Ishikawa (cell line): ENCODE data around the gene SLC6A18.

Experiments used
- CEBPB ChIP-seq: IDR thresholded peaks from 2 replicates; pipeline ENCODE4 v1.6.1; 2012
- CREB1 ChIP-seq: IDR thresholded peaks from 2 replicates; pipeline ENCODE4 v1.6.1; 2012; ENCODE audit warnings: low read depth
- EGR1 ChIP-seq: IDR thresholded peaks from 2 replicates; pipeline ENCODE4 v1.6.1; 2012
- EP300 ChIP-seq: IDR thresholded peaks from 2 replicates; pipeline ENCODE4 v1.6.1; 2012; ENCODE audit warnings: borderline replicate concordance
- FOXM1 ChIP-seq: IDR thresholded peaks from 2 replicates; pipeline ENCODE4 v1.6.1; 2012; ENCODE audit warnings: low read depth, borderline replicate concordance
- NFIC ChIP-seq: IDR thresholded peaks from 2 replicates; pipeline ENCODE4 v1.6.1; 2012
- RAD21 ChIP-seq: IDR thresholded peaks from 2 replicates; pipeline ENCODE4 v1.6.1; 2012; ENCODE audit warnings: low read depth
- TAF1 ChIP-seq: IDR thresholded peaks from 2 replicates; pipeline ENCODE4 v1.6.1; 2012; ENCODE audit warnings: low read depth, mild to moderate bottlenecking
- TCF12 ChIP-seq: IDR thresholded peaks from 2 replicates; pipeline ENCODE4 v1.6.1; 2012; ENCODE audit warnings: low read depth
- TEAD4 ChIP-seq: IDR thresholded peaks from 2 replicates; pipeline ENCODE4 v1.6.1; 2012
- YY1 ChIP-seq: IDR thresholded peaks from 2 replicates; pipeline ENCODE4 v1.6.1; 2012; ENCODE audit warnings: low read depth
- ZBTB7A ChIP-seq: IDR thresholded peaks from 2 replicates; pipeline ENCODE4 v1.6.1; 2012; ENCODE audit warnings: low read depth
- TF ChIP-seq, protein P1 (sequence below): IDR thresholded peaks from 2 replicates; pipeline ENCODE4 v1.6.1; 2012
- TF ChIP-seq, protein P2 (sequence below): IDR thresholded peaks from 2 replicates; pipeline ENCODE4 v1.6.1; 2012
- TF ChIP-seq, protein P3 (sequence below): IDR thresholded peaks from 2 replicates; pipeline ENCODE4 v1.6.1; 2012; ENCODE audit warnings: low read depth, mild to moderate bottlenecking

The SLC6A18 gene

DNA sequence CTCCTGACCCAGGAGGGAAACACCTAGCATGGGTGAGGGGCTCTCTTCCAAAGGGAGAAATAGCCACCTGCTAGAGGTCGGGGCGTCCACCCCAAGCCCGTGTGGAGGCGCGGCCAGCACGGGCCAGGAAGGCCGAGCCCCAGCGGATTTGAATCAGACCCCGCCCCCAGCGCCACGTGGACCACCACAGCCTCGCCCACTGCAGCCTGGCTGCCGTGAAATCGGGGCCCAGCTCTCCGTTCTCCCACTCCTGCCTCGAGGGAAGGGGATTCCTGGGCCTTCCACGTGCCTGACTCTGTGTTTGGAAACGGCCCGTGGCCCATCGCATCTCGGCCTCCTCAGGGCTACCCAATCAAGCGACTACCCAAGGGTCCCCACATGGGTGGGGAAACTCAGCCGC lies 31.6 kb downstream of the SLC6A18 start:
- TF ChIP-seq, protein P1, sequence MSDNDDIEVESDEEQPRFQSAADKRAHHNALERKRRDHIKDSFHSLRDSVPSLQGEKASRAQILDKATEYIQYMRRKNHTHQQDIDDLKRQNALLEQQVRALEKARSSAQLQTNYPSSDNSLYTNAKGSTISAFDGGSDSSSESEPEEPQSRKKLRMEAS = no peak
- TF ChIP-seq EP300 (no peak), FOXM1 (no peak), CEBPB (no peak), TAF1 (no peak)

DNA sequence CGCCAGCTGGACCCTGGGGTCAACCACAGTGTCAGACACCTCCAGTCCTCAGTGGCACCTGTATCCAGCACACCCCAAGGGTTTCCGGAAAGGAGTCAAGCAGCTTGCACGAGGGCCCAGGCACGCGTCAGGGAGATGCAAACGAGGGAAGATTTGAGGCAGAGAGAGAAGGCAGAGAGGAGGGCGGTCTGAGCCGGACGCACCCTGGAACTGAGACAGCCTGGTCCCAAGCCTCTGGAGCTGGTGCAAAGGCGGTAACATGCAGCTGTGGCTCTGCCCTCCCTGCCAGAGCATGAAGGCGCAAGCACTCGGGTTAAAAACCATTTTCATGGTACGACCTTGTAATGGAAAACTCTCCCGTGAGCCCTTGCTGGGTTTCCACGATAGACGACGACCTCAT lies 32.2 kb downstream of the SLC6A18 start:
- no peak for TF ChIP-seq EGR1
- no peak for TF ChIP-seq EP300
- no peak for TF ChIP-seq TCF12
- TF ChIP-seq ZBTB7A = no peak
- TF ChIP-seq, protein P2, sequence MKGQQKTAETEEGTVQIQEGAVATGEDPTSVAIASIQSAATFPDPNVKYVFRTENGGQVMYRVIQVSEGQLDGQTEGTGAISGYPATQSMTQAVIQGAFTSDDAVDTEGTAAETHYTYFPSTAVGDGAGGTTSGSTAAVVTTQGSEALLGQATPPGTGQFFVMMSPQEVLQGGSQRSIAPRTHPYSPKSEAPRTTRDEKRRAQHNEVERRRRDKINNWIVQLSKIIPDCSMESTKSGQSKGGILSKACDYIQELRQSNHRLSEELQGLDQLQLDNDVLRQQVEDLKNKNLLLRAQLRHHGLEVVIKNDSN = no peak
- no peak for TF ChIP-seq YY1
- no peak for TF ChIP-seq NFIC
- TF ChIP-seq TAF1 = no peak
- TF ChIP-seq CREB1 = no peak
- TF ChIP-seq, protein P3, sequence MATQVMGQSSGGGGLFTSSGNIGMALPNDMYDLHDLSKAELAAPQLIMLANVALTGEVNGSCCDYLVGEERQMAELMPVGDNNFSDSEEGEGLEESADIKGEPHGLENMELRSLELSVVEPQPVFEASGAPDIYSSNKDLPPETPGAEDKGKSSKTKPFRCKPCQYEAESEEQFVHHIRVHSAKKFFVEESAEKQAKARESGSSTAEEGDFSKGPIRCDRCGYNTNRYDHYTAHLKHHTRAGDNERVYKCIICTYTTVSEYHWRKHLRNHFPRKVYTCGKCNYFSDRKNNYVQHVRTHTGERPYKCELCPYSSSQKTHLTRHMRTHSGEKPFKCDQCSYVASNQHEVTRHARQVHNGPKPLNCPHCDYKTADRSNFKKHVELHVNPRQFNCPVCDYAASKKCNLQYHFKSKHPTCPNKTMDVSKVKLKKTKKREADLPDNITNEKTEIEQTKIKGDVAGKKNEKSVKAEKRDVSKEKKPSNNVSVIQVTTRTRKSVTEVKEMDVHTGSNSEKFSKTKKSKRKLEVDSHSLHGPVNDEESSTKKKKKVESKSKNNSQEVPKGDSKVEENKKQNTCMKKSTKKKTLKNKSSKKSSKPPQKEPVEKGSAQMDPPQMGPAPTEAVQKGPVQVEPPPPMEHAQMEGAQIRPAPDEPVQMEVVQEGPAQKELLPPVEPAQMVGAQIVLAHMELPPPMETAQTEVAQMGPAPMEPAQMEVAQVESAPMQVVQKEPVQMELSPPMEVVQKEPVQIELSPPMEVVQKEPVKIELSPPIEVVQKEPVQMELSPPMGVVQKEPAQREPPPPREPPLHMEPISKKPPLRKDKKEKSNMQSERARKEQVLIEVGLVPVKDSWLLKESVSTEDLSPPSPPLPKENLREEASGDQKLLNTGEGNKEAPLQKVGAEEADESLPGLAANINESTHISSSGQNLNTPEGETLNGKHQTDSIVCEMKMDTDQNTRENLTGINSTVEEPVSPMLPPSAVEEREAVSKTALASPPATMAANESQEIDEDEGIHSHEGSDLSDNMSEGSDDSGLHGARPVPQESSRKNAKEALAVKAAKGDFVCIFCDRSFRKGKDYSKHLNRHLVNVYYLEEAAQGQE = no peak
- TF ChIP-seq CEBPB = no peak
- TF ChIP-seq TEAD4 = no peak
- TF ChIP-seq, protein P1 = no peak
- TF ChIP-seq RAD21 = no peak
- no peak for TF ChIP-seq FOXM1

DNA sequence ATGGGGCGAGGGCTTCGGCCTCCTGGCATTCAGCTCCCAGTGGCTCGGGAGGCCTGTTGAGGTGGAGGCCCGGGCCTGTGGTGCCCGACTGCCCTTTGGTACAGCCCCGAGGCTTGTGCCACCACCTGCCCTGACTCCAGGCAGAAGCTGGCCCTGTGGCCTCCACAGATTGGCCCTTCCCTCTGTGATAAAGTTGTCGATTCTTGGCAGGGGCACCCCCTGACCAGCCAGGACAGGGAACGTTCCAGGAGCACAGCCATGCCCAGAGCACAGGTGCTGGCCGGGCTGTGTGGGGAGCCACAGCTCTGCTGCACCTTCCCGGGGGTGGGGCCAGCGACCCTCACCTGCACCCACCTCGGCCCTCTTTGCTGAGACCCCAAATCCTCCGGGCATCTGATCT lies 32.7 kb downstream of the SLC6A18 start:
- no peak for TF ChIP-seq YY1
- no peak for TF ChIP-seq CEBPB
- TF ChIP-seq, protein P3 = no peak
- no peak for TF ChIP-seq FOXM1
- no peak for TF ChIP-seq RAD21
- no peak for TF ChIP-seq NFIC
- no peak for TF ChIP-seq TCF12
- no peak for TF ChIP-seq EP300
- TF ChIP-seq, protein P1 = no peak
- TF ChIP-seq TEAD4 = no peak
- TF ChIP-seq, protein P2 = no peak
- no peak for TF ChIP-seq ZBTB7A
- no peak for TF ChIP-seq TAF1
- no peak for TF ChIP-seq EGR1

DNA sequence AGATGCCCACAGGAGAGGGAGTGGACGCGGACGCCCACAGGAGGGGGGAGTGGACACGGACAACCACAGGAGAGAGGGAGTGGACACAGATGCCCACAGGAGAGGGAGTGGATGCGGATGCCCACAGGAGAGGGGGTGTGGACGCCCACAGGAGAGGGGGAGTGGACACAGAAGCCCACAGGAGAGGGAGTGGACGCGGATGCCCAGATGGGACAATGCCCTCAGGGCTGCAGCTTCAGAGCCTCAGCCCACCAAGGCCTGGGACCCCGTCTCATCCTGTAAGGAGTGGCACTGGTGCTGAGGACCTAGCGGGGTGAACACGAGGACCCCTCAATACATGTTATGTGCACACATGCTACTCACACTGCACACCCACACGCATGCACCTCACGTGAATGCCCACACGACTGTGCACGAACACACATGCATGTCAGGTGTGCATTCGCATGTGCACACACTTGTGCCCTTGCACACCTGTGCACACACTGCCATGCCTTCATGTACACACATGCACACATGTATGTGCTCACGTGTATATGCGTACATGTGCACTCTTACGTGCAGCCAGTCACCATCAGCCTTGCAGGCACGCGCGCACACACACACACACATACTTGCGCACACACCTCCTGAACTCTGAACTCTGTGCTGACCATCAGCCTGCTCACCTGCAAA lies 34.8 kb downstream of the SLC6A18 start:
- TF ChIP-seq TCF12 (no peak), NFIC (no peak), TAF1 (no peak)

DNA sequence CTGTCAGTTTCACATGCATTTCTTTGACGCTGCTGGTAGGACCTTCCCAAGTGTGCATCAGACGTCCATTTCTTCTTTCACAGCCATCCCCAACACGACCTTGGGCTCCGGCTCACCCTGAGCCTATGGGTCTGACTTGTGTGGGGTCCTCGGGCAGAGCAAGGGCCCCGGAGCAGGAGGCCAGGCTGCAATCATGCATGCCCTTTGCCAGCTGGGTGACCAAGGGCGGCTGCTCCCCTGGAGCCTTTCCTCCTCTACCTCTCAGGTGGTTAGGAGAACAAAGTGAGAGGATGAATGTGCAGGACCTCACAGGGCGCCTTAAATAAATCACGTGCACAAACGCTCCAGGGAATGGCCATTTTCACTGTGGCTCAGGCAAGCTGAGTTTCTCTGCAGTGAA lies 36.5 kb downstream of the SLC6A18 start:
- no peak for TF ChIP-seq NFIC
- TF ChIP-seq YY1 = no peak
- TF ChIP-seq, protein P2 = no peak
- no peak for TF ChIP-seq FOXM1
- TF ChIP-seq CEBPB = no peak
- TF ChIP-seq EP300 = no peak
- no peak for TF ChIP-seq ZBTB7A
- TF ChIP-seq CREB1 = no peak
- no peak for TF ChIP-seq TEAD4
- TF ChIP-seq EGR1 = no peak
